ENCODE measurements around the gene MS4A12.

DNA sequence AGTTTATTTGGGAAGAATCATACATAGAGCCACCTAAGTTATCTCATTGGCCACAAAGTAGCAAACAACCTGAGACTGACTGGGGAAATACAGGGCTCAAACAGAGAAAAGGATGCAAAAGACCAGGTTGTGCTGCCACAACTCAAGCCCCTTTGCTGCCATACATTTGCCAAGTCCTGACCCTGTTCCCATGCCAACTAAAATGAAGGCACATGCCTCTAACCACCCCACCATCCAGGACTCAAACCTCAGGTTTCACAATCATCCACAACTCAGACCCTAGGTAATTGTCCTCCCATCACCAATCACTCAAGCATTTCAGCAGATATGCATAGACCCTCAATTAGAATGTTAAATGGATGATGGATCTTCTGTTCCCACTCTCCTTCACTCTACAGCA lies 38.4 kb upstream of the MS4A12 start:
- TF ChIP-seq POLR2A (IDR thresholded peaks at IDR 0.05) (no peak), EP300 (IDR thresholded peaks at IDR 0.05) (no peak), POLR2AphosphoS5 (IDR thresholded peaks at IDR 0.05) (no peak)
- TF ChIP-seq, protein P1, sequence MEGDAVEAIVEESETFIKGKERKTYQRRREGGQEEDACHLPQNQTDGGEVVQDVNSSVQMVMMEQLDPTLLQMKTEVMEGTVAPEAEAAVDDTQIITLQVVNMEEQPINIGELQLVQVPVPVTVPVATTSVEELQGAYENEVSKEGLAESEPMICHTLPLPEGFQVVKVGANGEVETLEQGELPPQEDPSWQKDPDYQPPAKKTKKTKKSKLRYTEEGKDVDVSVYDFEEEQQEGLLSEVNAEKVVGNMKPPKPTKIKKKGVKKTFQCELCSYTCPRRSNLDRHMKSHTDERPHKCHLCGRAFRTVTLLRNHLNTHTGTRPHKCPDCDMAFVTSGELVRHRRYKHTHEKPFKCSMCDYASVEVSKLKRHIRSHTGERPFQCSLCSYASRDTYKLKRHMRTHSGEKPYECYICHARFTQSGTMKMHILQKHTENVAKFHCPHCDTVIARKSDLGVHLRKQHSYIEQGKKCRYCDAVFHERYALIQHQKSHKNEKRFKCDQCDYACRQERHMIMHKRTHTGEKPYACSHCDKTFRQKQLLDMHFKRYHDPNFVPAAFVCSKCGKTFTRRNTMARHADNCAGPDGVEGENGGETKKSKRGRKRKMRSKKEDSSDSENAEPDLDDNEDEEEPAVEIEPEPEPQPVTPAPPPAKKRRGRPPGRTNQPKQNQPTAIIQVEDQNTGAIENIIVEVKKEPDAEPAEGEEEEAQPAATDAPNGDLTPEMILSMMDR (IDR thresholded peaks at IDR 0.05): no peak

Data from stomach (tissue), 4 donors.